ENCODE data around the gene WFIKKN2. TPM values are rescaled to one million over a fixed set of nuclear protein-coding genes. Genes with fewer than 3 reads are reported as not detected.

Gene WFIKKN2
- total and polyA plus RNA-seq, 2 of the 13 experiments (the other 11 are each of a cell fraction or from before 2014, with no cell fraction given): not detected

DNA sequence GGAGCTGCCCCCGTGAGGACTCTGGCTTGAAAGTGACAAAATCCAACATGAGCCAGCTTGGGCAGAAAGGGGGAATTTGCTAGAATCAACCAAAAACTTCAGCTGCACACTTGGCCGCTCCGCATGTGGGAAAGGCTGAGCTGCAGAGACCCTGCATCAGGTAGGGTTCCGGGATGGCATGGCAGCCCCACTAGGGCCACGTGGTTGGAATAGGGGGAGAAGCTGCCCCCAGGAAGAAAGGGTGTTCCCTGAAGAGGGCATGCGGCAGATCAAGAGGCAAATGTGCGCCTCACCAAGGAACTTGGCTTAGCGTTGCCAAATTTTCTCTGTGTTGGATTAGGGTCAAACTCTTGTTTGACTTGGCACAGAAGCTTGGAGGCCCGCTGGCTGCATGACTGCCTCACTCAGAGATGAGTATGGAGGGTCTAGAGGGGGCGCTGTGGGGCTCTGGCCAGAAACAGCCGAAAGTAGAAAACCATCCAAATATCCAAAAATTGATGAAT lies 29.2 kb upstream of the WFIKKN2 start (continued):
- TF ChIP-seq ZNF207 (IDR thresholded peaks at IDR 0.05; ENCODE audit: borderline replicate concordance) (no peak), SYNCRIP (IDR thresholded peaks at IDR 0.05; ENCODE audit: insufficient read depth, low read depth, low read length) (no peak), TCF7L2 (IDR thresholded peaks at IDR 0.05; ENCODE audit: low read depth, low read length) (no peak), RARG (CRISPR knock-in tag; IDR thresholded peaks at IDR 0.05; ENCODE audit: low read depth) (no peak), MEIS1 (CRISPR knock-in tag; IDR thresholded peaks at IDR 0.05; ENCODE audit: borderline replicate concordance) (no peak), GLI4 (CRISPR knock-in tag; IDR thresholded peaks at IDR 0.05; ENCODE audit: borderline replicate concordance) (no peak)
- TF ChIP-seq, protein P1, sequence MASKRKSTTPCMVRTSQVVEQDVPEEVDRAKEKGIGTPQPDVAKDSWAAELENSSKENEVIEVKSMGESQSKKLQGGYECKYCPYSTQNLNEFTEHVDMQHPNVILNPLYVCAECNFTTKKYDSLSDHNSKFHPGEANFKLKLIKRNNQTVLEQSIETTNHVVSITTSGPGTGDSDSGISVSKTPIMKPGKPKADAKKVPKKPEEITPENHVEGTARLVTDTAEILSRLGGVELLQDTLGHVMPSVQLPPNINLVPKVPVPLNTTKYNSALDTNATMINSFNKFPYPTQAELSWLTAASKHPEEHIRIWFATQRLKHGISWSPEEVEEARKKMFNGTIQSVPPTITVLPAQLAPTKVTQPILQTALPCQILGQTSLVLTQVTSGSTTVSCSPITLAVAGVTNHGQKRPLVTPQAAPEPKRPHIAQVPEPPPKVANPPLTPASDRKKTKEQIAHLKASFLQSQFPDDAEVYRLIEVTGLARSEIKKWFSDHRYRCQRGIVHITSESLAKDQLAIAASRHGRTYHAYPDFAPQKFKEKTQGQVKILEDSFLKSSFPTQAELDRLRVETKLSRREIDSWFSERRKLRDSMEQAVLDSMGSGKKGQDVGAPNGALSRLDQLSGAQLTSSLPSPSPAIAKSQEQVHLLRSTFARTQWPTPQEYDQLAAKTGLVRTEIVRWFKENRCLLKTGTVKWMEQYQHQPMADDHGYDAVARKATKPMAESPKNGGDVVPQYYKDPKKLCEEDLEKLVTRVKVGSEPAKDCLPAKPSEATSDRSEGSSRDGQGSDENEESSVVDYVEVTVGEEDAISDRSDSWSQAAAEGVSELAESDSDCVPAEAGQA (IDR thresholded peaks at IDR 0.05; ENCODE audit: low read depth): no peak
- TF ChIP-seq, protein P1 (CRISPR knock-in tag; IDR thresholded peaks at IDR 0.05; ENCODE audit: borderline replicate concordance): no peak
- TF ChIP-seq, protein P2, sequence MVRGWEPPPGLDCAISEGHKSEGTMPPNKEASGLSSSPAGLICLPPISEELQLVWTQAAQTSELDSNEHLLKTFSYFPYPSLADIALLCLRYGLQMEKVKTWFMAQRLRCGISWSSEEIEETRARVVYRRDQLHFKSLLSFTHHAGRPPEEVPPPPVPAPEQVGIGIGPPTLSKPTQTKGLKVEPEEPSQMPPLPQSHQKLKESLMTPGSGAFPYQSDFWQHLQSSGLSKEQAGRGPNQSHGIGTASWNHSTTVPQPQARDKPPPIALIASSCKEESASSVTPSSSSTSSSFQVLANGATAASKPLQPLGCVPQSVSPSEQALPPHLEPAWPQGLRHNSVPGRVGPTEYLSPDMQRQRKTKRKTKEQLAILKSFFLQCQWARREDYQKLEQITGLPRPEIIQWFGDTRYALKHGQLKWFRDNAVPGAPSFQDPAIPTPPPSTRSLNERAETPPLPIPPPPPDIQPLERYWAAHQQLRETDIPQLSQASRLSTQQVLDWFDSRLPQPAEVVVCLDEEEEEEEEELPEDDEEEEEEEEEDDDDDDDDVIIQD (CRISPR knock-in tag; IDR thresholded peaks at IDR 0.05; ENCODE audit: low read depth): peak; percentile 54; the same call in 1 of the 2 replicates
- TF ChIP-seq, protein P3, sequence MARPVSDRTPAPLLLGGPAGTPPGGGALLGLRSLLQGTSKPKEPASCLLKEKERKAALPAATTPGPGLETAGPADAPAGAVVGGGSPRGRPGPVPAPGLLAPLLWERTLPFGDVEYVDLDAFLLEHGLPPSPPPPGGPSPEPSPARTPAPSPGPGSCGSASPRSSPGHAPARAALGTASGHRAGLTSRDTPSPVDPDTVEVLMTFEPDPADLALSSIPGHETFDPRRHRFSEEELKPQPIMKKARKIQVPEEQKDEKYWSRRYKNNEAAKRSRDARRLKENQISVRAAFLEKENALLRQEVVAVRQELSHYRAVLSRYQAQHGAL (CRISPR knock-in tag; IDR thresholded peaks at IDR 0.05; ENCODE audit: not compliant biosample characterization): no peak
- TF ChIP-seq, protein P4, sequence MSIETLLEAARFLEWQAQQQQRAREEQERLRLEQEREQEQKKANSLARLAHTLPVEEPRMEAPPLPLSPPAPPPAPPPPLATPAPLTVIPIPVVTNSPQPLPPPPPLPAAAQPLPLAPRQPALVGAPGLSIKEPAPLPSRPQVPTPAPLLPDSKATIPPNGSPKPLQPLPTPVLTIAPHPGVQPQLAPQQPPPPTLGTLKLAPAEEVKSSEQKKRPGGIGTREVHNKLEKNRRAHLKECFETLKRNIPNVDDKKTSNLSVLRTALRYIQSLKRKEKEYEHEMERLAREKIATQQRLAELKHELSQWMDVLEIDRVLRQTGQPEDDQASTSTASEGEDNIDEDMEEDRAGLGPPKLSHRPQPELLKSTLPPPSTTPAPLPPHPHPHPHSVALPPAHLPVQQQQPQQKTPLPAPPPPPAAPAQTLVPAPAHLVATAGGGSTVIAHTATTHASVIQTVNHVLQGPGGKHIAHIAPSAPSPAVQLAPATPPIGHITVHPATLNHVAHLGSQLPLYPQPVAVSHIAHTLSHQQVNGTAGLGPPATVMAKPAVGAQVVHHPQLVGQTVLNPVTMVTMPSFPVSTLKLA (IDR thresholded peaks at IDR 0.05): peak; percentile 32
- TF ChIP-seq, protein P5, sequence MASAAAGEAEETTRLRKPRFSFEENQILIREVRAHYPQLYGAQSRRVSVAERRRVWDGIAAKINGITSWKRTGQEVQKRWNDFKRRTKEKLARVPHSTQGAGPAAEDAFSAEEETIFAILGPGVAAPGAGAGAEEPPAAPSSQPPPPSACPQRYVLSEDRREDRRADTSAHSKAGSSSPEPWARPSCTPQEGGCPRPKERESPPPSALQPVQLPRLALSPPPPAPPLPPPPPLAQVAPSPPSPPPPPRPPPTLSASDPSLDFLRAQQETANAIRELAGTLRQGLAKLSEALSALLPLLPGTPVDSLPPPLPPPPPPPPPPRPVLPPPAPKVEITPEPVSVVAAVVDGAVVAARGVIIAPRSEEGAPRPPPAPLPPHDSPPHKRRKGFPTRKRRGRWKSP (CRISPR knock-in tag; IDR thresholded peaks at IDR 0.05): no peak
- TF ChIP-seq, protein P6, sequence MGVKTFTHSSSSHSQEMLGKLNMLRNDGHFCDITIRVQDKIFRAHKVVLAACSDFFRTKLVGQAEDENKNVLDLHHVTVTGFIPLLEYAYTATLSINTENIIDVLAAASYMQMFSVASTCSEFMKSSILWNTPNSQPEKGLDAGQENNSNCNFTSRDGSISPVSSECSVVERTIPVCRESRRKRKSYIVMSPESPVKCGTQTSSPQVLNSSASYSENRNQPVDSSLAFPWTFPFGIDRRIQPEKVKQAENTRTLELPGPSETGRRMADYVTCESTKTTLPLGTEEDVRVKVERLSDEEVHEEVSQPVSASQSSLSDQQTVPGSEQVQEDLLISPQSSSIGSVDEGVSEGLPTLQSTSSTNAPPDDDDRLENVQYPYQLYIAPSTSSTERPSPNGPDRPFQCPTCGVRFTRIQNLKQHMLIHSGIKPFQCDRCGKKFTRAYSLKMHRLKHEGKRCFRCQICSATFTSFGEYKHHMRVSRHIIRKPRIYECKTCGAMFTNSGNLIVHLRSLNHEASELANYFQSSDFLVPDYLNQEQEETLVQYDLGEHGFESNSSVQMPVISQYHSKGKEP (CRISPR knock-in tag; IDR thresholded peaks at IDR 0.05): no peak
- TF ChIP-seq, protein P7, sequence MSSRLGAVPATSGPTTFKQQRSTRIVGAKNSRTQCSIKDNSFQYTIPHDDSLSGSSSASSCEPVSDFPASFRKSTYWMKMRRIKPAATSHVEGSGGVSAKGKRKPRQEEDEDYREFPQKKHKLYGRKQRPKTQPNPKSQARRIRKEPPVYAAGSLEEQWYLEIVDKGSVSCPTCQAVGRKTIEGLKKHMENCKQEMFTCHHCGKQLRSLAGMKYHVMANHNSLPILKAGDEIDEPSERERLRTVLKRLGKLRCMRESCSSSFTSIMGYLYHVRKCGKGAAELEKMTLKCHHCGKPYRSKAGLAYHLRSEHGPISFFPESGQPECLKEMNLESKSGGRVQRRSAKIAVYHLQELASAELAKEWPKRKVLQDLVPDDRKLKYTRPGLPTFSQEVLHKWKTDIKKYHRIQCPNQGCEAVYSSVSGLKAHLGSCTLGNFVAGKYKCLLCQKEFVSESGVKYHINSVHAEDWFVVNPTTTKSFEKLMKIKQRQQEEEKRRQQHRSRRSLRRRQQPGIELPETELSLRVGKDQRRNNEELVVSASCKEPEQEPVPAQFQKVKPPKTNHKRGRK (CRISPR knock-in tag; IDR thresholded peaks at IDR 0.05): no peak
